Activated effector memory CD4-positive, alpha-beta T cell treated with Interleukin-2 at 50 U/mL for 16 hours (primary cell): ENCODE data around the gene EVPLL.
"Not testable (repeated sequence)": the region's sequence is repeated elsewhere in the genome, so short reads cannot be mapped to it uniquely, and the experiment has no call there.

Source experiments
- DNase-seq: peaks from one replicate; pipeline ENCODE4 v3.0.0-alpha.2; 2020

The EVPLL gene

GRCh38 chr17:18377437-18378204, at the start of gene EVPLL:
Gene EVPLL (plus strand): TSS chr17:18377778. CDS start chr17:18380938, 3,160 bp downstream.
- no peak for DNase-seq

- no peak for DNase-seq
Measured at GRCh38 chr17:18328643-18329204, 48.9 kb upstream of the EVPLL start.

DNA sequence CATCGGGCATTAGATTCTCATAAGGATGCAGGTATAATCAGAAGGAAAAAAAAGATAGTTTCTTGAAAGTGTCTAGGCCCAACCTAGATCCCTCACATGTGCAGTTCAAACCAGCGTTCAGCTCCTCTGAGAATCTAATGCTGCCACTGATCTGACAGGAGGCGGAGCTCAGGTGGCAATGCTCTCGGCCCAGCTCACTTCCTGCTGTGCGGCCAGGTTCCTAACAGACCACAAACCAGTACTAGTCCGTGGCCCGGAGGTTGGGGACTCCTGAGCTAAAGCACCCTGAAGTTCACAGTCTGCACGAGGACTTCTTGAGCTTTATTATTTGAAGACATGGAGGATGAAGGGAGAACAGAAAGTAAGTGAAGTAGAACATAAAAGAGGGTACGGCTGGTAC, 45.7 kb upstream of the EVPLL start:
- DNase-seq, result no peak

DNA sequence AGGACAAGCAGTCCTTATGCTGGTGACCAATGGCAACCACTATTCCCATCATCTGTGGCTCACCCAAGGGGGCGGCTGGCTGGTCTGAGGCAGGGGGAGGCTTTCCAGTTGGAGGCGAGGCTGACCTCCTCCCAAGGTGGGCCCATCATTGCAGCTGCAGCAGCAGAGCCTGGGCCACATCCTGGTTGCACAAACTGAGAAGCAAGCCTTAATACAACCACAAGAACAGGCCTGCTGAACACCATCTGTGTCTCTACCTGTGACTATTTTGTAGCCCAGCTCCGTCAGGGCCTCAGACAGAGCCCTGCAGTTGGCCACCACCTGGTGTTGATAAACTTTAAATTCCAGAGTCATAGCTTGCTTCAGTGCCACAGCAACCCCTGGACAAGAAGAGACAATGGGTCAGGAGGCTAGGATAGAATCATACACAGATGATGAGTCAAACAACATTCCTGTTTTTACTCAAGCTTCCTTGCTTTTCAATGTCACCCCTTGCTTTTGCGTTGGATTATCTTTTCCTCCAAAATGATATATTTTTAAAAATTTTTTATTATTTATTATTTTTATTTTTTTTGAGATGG, 44.6 kb upstream of the EVPLL start:
- DNase-seq, result no peak

DNA sequence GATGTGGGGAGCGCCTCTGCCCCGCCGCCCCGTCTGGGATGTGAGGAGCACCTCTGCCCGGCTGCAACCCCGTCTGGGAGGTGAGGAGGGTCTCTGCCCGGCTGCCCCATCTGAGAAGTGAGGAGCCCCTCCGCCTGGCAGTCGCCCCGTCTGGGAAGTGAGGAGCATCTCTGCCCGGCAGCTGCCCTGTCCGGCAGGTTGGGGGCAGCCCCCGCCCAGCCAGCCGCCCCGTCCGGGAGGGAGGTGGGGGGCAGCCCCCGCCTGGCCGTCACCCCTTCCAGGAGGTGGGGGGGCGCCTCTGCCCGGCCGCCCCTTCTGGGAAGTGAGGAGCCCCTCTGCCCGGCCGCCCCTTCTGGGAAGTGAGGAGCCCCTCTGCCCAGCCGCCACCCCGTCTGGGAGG, 39.4 kb upstream of the EVPLL start:
- DNase-seq, result not testable (repeated sequence)

- no peak for DNase-seq
Measured at GRCh38 chr17:18339933-18340332, 37.6 kb upstream of the EVPLL start.

- no peak for DNase-seq
Measured at GRCh38 chr17:18344021-18344420, 33.6 kb upstream of the EVPLL start.

GRCh38 chr17:18353541-18353940, 24.0 kb upstream of the EVPLL start:
- DNase-seq, result no peak

GRCh38 chr17:18356624-18357023, 21.0 kb upstream of the EVPLL start:
- DNase-seq, result no peak

- no peak for DNase-seq
Measured at GRCh38 chr17:18360518-18360917, 17.1 kb upstream of the EVPLL start.

DNA sequence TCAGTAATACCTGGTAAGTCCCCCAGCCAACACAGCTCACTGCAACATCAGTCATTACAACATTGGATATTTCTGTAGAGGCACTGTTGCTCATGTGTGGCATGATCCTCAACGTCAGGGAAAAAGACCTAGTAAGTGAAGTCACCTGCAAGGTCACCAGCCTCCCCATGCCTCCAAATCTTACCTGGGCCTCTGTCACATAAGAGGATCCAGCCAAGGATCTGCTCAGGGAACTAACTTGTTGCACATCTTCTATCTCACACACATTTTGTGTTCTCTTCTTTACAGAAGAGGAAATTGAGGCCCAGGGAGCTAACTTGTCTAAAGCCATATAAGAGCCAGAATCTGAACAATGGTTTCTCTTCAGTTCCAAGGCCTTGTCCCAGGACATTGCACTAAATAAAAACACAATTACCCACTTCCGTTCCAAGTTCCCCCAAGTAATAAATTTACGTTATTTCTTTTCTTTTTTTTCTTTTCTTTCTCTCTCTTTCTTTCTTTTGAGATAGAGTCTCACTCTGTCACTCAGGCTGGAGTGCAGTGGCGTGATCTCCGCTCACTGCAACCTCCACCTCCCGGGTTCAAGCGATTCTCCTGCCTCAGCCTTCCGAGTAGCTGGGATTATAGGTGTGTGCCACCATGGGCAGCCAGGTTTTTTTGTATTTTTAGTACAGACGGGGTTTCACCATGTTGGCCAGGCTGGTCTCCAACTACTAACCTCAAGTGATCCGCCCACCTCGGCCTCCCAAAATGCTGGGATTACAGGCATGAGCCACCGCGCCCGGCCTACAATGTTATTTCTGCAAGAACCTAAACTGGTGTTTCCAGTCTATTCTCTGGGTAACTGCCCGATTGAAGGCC, 15.5 kb upstream of the EVPLL start:
- DNase-seq, result no peak

- no peak for DNase-seq
Measured at GRCh38 chr17:18362698-18363100, 14.9 kb upstream of the EVPLL start.

DNA sequence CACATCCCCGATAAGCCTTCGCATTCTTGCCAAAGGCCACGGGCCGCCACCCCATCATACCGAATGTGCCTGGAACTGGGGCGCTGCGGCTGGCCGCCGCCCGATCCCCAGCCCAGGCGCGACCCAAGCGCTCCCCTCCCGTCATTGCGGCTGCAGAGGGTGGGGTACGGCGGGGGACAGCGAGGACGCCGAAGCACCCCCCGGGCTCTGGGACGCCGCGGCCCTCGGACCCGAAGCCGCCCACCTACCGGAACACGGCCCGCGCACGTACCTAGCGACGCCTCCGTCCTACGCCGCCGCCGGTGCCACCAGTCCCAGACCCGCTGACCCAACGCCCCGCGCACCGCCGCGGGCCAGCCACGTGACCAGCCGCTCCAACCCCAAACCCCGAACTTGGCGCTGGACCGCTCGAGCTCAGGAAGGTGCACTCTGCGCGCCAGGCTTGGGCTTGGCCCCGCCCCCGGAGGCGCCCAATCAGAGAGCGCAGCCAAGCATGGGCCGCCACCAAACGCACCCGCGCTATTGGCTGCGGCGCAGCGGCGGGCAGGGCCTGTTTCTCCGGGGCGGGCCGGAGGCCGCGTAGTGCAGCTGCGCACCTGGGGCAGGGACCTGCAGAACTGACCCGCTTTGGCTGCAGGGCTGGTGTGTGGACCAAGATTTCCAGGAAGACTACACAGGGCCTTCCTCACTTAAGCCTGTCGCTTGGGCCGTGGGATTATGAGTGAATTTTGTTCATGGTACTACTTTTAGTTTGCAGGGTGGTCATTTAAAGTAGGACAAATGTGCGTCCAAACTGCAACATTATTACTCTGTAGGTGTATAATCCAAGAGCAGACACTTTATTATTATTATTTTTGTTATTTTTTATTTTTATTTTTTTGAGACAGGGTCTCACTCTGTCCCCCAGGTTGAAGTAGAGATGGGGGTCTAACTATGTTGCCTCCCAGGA, 14.2 kb upstream of the EVPLL start, which contains the start of gene SHMT1:
SHMT1 (minus strand) TSS at position 450 of the 949 bp plus-strand sequence. CDS start 7,569 bp downstream, outside the sequence.
- peak; percentile 87 for DNase-seq

GRCh38 chr17:18364166-18364565, 13.4 kb upstream of the EVPLL start:
- DNase-seq, result no peak

- no peak for DNase-seq
Measured at GRCh38 chr17:18368946-18369345, 8.6 kb upstream of the EVPLL start.

- no peak for DNase-seq
Measured at GRCh38 chr17:18370761-18371160, 6.8 kb upstream of the EVPLL start.

DNA sequence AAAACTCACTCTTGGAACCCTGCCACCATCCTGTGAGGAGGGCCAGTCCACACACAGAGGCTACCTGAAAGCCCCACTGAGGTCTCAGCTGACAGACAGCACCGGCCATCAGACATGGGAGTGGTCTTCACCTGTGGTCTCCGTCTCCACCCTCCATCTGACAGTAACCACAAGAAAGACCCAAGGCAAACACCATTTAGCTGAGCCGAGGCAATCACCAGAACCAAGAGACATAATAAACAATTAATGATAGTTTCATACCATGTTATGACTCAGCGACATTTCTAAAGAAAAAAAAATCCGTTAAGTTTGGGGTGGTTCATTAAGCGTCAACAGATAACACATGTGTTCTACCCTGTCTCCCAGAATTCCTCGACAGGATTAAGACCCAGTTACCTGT, 6.1 kb upstream of the EVPLL start:
- no peak for DNase-seq

- DNase-seq, result not testable (repeated sequence)
Measured at GRCh38 chr17:18373181-18373580, 4.4 kb upstream of the EVPLL start.

- no peak for DNase-seq
Measured at GRCh38 chr17:18374216-18374615, 3.4 kb upstream of the EVPLL start.

DNA sequence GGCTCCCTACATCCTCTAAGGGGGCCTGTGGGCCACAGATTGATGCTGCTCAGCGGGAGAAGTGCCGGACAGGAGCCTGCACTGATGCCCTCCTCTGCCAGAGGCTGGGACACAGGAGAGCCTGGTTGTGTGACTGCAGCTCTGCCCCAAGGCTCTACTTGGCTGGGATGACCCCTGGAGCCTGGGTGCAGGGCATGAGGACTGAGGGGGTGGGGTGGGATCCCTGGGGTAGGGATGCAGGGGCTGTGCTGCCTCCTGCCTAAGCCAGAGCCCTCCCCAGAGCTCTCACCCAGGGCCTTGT, 577 bp downstream of the EVPLL start:
- no peak for DNase-seq

DNA sequence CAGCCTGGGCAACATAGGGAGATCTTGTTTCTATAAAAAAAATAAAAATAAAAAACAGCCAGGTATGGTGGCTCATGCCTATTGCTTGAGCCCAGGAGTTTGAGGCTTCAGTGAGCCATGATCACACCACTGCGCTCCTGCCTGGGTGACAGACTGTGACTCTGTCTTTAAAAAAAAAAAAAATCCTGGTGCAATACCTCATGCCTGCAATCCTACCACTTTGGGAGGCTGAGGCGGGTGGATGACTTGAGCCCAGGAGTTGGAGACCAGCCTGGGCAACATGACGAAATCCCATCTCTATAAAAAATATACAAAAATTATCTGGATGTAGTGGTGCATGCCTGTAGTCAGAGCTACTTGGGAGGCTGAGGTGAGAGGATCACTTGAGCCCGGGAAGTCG, 1.0 kb downstream of the EVPLL start:
- not testable (repeated sequence) for DNase-seq
